ENCODE measurements around the gene SEPHS2. TPM values are rescaled to one million over a fixed set of nuclear protein-coding genes. Genes with fewer than 3 reads are reported as not detected.
"Not testable (repeated sequence)": the region's sequence is repeated elsewhere in the genome, so short reads cannot be mapped to it uniquely, and the experiment has no call there.

Gene SEPHS2
- total RNA-seq, 1 donor from 2014 or later: 58.6 TPM

- Mint-ChIP-seq H3K27me3 (no peaks in the 10 kb centered on the region), H3K36me3 (no peaks in the 10 kb centered on the region), H3K9me3 (no peaks in the 10 kb centered on the region), H3K4me1 (ENCODE audit: unreplicated experiment) (no peaks in the 10 kb centered on the region), H3K4me3 (no peak overlapping the region), H3K27ac (no peak overlapping the region)
- no peak for TF ChIP-seq CTCF (conservative IDR thresholded peaks at IDR 0.05)
- DNase-seq (ENCODE audit: extremely low spot score, unreplicated experiment): no peak
These were observed 27.8 kb upstream of the SEPHS2 start for GRCh38 chr16:30473231-30474073.

- Mint-ChIP-seq H3K36me3 (no peaks in the 10 kb centered on the region), H3K9me3 (no peaks in the 10 kb centered on the region), H3K27me3 (no peaks in the 10 kb centered on the region), H3K27ac (no peak within 1 kb of the TSS), H3K4me1 (ENCODE audit: unreplicated experiment) (no peaks in the 10 kb centered on the region), H3K4me3 (no peak within 1 kb of the TSS)
- DNase-seq (ENCODE audit: extremely low spot score, unreplicated experiment): no peak
- no peak for TF ChIP-seq CTCF (conservative IDR thresholded peaks at IDR 0.05)
These were observed 26.8 kb upstream of the SEPHS2 start, which contains the start of gene ITGAL for GRCh38 chr16:30472328-30472942. Gene ITGAL (plus strand): TSS chr16:30472742. CDS start chr16:30472838, 96 bp downstream.

GRCh38 chr16:30470632-30470995, 24.9 kb upstream of the SEPHS2 start:
- DNase-seq (ENCODE audit: extremely low spot score, unreplicated experiment): no peak
- no peak for TF ChIP-seq CTCF (conservative IDR thresholded peaks at IDR 0.05)
- H3K27ac Mint-ChIP-seq: no peak overlapping the region
- no peaks in the 10 kb centered on the region for H3K4me1 Mint-ChIP-seq (ENCODE audit: unreplicated experiment)
- no peaks in the 10 kb centered on the region for H3K9me3 Mint-ChIP-seq
- H3K27me3 Mint-ChIP-seq: no peaks in the 10 kb centered on the region
- H3K4me3 Mint-ChIP-seq: no peak overlapping the region
- no peaks in the 10 kb centered on the region for H3K36me3 Mint-ChIP-seq

- no peaks in the 10 kb centered on the region for H3K27me3 Mint-ChIP-seq
- H3K27ac Mint-ChIP-seq: no peak overlapping the region
- no peaks in the 10 kb centered on the region for H3K4me1 Mint-ChIP-seq (ENCODE audit: unreplicated experiment)
- H3K9me3 Mint-ChIP-seq: no peaks in the 10 kb centered on the region
- no peak for TF ChIP-seq CTCF (conservative IDR thresholded peaks at IDR 0.05)
- DNase-seq (ENCODE audit: extremely low spot score, unreplicated experiment): no peak
- H3K4me3 Mint-ChIP-seq: no peak overlapping the region
- no peaks in the 10 kb centered on the region for H3K36me3 Mint-ChIP-seq
These were observed 24.5 kb upstream of the SEPHS2 start for GRCh38 chr16:30470170-30470512.

GRCh38 chr16:30464078-30464477, 18.4 kb upstream of the SEPHS2 start:
- no peak for DNase-seq (ENCODE audit: extremely low spot score, unreplicated experiment)
- Mint-ChIP-seq H3K27me3 (no peaks in the 10 kb centered on the region), H3K9me3 (no peaks in the 10 kb centered on the region), H3K27ac (no peak overlapping the region), H3K4me1 (ENCODE audit: unreplicated experiment) (no peaks in the 10 kb centered on the region), H3K36me3 (no peaks in the 10 kb centered on the region), H3K4me3 (no peak overlapping the region)
- TF ChIP-seq CTCF (conservative IDR thresholded peaks at IDR 0.05): no peak

GRCh38 chr16:30461426-30461825, 15.8 kb upstream of the SEPHS2 start:
- not testable (repeated sequence) for H3K4me3 Mint-ChIP-seq; H3K4me1 Mint-ChIP-seq (ENCODE audit: unreplicated experiment); H3K27me3 Mint-ChIP-seq; H3K9me3 Mint-ChIP-seq; H3K36me3 Mint-ChIP-seq; DNase-seq (ENCODE audit: extremely low spot score, unreplicated experiment); H3K27ac Mint-ChIP-seq
